Activated T-cell treated with anti-CD3 and anti-CD28 coated beads for 24 hours (primary cell): ENCODE results near the gene MAFB.

Experiments used
- DNase-seq: peaks from one replicate; pipeline ENCODE4 v3.0.0-alpha.2; 2020; ENCODE audit warnings: low read depth

MAFB gene

DNA sequence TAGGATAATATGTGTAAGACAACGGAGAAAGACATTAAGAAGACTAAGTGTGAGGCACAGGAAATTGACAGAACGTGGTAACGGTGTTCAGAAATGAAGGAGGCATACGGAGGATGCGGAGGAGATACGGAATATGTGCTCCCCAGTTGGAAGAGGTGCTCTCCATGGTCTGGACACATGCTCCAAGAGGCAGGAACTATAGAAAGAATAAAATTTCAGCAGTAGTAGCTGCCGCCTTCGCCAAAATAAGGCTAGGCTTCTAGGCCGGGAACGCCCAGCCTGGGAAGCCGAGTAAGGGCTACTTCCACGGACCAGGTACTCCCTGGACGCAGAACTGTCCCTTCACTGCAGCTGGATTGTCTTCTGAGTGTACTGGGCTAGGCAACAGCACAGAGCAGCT lies 7.4 kb downstream of the MAFB start:
- no peak for DNase-seq

DNA sequence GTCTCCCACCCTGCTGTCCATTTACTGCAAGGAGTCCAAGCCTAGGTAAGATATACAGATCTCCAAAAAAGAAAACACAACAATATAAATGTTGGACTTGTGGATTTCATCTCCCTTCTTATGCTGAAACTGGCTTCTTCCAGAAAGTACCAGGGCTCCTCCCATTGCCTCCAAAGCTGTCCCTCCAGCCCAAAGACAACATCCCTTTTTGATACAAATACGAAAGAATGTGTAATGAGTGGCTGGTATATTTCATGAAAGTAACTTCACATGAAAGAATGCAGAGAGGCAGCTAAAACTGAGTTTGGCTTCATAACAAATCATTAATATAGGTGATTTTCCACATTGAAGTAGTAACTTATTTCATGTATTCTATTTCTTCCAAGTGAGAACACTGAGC lies 7.9 kb downstream of the MAFB start:
- DNase-seq: no peak

DNA sequence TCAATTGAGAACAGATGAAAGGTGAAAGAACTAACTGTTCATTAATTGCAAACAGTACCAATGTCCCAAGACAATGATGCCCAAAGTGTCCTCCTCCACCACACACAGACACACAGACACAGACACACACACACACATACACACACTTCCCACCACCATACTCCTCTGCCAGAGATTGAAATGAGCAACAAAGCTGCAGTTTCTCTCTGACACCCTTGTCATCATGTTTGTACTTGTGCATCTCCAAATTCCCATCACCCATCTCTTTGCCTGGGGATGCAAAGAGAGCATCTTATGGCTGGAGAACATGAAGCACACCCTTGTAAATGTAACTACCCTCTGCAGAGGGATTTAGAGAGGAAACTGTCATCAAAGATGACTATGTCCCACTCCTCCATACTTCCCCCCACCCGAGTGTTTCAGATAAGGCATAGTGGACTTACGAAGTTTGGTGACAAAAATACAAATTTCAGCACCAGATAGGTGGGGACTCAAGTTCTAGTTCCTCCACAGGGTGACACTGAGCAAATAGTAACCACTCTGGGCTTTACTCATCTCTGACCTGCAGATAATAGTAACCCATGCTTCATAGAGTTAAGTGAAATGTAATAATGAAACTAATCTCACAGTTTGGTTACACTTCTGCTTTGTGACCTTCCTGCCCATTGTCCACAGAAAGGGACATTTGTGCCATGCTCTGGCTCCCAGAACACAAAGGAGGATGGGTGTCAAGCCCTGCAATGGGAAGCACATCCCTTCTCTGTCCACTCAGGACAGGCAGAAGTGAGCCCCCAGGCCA lies 8.7 kb downstream of the MAFB start:
- no peak for DNase-seq

DNA sequence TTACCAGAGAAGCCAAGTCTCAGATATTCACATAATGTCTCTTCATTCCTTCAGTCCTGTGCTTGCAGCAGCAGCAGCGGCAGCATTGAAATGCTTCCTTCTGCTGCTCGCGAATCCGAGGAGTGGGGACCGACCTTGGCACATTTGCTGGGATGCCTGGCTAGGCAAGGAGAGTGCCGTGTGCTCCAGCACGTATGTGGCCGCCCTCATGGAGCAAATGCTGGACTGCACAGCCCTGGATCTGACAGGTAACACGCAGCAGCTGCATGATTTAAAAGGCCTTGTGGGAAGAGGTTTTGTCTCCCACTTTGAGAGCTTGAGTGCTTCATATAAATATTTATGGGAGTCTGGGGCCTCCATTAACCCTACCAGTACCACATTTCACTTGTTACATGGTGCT lies 9.9 kb downstream of the MAFB start:
- no peak for DNase-seq

DNA sequence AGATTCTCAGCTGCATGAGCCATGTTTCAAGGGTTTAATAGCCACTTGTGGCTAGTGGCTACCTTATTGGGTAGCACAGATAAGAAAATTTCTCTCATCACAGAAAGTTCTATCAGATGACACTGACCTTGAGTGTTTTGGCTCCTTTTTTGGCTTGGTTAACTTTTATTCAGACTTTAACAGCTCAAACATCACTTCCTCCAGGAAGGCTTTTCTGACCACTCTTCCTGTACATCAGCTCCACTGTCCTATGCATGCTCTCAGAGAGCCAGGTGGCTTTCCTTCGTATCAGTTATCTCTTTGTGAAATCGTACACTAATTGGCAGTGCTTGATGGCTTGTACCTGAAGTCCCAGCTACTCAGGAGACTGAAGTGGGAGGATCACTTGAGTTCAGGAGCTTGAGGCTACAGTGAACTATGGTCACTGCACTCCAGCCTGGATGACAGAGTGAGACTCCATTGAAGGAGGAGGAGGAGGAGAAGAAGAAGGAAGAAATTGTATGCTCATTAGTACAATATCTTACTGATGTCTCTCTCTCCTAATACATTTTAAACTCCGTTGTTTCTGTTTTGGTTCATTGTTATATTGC lies 10.7 kb downstream of the MAFB start:
- DNase-seq: no peak

DNA sequence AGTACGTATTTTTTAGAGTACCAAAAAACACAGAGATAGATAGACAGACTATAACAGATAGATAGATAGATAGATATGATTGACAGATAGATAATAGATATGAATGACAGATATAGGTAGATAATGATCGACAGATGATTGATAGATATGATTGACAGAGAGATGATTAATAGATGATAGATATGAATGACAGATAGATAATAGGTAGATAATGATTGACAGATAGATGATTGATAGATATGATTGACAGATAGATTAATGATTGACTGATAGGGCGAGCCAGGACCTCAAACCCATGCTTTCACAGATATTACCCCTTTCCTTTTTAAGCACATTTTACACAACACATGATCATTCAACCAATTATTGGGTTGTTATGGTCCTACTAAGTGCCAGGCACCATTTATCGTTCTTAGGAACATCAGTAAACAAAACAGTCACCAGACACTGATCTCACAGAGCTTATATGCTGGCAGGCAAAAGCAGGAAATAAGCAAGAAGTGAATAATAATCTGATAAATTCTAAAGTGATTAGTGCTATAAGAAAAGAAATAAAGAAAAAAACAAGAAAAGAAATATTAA lies 11.6 kb downstream of the MAFB start:
- no peak for DNase-seq

DNA sequence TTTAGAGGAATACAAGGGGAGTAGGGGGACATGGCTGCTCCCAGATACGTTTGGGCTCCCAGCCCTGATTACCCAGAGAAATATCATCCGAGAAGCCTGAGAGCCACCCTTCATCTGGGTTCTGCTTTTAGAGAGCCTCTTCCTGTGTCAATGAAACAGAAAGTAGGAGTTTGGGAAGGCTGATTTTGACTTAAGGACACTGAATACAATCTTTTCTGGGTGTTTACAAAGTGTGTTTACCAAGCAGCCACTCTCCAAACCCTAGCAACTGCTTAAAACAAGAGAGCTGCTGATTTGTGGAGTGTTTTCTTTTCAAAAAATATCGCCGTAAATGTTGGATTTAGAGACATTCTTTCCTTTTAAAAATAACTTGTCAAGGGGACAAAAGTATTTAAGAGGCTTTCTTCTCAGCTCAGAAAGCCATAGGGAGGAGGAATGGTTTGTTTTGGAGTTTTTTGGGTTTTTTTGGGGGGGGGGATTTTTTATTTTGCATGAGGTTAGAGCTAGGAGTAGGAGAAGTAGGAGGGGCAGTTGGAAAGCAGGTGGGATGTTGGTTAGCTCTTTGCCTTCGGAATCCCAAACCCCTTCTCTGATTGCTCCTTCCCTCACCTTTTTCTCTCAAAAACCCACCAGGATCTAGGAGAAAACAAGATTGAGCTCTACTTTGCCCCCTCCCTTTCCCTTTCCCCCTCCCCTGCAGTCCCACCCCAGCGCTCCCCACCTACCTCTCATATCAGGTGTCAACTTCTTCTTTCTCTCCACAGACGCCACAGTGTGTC lies 12.4 kb downstream of the MAFB start:
- DNase-seq: no peak

DNA sequence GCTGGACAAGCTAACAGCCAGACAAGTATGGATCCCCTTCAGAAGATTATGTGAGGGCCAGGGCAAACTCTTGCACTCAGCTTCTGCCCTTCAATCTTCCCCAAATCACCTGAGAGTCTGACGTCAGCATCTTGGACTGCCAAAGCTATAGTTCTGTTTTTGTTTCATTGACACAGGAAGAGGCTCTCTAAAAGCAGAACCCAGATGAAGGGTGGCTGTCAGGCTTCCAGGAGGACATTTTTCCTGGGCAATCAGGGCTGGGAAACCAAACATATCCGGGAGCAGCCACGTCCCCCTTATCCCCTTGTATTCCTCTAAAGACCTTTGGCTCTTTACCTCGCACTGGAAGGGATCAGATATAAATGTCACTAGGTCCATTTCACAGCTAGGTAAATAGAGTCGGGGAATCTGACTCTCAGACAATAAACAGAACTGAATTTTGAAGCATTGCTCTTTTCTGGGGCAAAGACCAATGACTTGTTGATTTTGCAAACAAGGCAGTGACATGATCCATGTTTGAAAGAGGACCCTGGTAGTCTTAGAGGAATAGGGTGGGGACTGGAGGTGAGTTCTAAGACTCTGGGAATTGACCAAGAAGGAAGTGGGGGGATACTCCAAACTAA lies 13.3 kb downstream of the MAFB start:
- DNase-seq: no peak

DNA sequence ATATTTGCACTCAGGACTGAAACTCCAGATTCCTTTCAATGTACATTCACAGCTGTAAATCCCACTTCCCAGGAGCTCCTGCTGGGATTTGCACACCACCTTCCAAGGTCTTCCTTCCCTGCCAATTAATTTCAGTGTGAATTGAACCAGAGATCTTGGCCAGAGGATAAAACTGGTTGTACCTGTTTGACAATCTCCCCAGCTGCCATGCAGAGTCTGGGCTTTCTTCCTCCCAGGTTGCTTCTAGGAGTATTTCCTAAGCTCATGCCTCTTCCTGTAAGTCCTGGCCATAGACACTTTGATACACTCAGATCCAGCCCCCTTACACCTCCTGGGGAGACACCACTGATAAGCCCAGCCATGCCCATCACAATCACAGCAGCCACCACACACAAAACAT lies 15.6 kb downstream of the MAFB start:
- no peak for DNase-seq

DNA sequence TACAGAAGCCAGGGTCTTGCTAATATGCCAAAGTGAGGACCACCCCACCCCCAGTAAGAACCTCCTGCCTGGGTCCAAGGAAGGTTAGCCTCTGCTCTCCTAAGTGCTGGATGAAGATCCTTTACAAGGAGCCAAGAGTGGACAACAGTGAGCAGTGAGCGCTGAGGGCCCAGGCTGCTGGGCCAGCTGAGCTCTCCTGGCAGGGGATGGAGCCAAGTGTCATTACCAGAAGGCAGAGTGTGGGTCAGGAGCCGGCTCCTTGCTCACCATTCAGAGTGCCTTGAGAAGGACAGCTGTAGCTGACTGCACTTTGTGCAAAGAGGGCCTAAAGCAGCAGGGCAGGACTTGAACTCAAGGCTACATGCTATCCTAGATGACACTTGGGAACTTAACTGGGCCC lies 16.9 kb downstream of the MAFB start:
- no peak for DNase-seq

DNA sequence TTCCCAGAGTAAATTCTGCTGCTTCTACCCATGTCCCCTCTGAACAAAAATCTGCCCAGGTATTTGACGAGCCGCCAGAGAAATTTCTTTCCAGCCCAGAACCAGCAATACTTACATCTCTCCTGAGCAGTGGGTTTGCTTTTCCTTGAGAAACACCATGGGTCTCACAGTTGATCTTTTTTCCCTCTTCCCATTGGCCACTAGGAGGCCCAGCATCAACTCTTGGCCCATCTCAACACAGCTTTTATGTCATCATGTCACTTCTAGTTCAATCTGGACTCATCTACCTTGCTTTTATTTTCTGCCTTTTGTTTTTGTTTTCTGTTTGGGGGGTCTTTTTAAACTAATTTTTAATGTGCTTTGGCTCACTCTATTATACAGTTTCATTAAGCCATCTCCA lies 18.8 kb downstream of the MAFB start:
- DNase-seq: no peak

DNA sequence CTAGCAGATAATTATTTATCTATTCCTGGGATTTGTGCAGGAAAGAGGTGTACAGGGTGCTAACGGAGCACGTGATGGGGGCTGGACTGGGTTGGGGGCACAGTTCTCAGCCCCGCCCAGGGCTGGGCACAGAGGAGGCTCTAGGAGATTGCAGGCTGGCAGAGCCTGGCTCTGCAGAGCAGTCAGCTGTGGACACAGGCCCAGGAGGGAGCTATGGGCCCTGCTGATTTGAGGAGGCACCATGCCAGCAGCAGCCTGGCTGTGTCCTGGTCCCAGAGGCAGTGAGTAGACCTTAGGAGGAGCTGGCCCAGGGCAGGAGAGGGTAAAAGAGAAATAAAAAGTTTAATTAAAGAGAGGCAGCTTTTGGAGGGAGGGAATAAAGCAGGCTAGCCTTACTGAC lies 19.3 kb downstream of the MAFB start:
- no peak for DNase-seq

DNA sequence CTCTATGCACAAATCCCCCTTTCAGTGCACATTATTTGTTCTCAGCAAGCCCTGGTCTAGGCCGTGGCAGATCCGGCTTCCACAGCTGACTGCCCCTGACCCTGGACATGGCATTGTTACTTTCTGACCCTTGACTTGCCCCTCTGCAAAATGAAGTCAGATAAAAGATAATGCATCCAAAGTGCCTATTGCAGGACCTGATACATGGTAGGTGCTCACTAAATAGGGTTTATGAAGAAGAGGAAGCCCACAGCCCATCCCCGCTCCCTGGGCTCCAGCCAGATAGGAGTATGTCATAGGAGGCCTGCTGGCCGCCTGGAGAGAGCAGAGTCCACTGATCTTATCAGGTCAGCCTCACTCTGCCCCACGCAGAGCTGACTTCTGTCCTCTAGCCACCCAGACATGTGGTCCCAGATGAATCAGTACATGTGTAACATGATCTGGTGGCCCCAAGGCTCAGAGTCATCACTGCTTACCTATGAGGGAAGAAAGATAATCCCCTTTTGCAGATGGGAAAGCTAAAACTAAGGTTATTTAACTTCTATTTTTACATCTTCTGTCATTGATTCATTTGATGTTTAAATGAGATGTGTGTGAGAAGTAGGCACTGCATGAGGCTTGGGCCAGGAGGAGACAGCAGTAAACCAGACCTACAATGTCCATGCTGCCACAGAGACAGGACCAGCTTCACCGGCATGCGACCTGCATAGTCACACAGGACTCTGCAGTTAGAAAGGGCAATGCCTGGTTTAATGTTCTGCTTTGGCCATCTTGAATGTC lies 20.4 kb downstream of the MAFB start:
- no peak for DNase-seq

DNA sequence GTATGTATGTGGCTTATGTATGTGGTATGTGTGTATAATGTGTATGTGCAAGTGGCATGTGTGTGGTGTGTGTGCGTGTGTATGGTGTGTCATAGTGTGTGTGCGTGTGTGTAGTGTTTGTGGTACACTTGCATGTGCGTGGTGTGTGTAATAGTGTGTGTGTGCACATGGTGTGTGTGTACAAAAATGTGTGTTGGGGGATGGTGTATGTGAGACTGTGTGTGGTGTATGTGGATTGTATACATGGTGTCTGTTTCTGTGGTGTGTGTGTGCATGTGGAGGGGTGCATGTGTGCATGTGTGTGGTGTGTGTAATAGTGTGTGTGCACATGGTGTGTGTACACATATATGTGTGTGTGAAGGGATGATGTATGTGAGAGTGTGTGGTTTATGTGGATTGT lies 21.5 kb downstream of the MAFB start:
- DNase-seq: no peak

DNA sequence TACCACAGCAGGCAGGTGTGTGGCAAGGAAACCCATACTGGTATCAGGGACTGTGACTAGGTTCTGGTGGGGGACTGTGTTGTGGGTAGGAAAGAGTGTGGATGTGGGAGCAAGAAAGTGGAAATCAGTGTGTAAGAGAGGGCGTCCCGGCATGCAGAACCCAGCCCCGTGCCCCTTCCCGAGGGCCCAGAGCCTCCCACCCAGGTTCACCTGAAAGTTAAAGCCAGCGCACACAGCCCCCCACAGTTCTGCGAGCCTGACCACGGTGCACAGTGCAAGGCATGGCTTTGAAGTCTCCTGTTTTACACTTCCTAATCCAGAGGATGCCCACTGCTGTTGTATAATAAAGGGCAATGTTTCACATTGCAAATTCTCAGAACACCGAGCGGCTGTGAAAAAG lies 22.7 kb downstream of the MAFB start:
- no peak for DNase-seq

DNA sequence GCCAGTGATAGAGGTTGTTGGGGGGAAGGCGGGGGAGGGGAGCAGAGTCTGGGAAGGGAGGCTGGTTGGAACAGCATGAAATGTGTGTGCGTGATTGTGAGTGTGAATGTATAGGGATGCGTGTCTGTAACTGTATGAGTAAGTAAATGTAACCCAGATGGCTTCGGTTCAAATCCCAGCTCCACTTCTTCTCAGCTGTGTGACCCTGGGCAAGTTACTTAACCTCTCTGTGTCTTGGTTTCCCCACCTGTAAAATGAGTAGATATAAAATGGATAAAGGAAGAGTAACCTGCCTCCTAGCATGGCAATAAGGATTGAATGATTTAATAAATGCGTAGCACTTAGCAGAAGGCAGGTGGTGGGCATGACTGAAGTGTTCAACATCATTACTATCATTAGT lies 24.1 kb downstream of the MAFB start:
- DNase-seq: no peak

DNA sequence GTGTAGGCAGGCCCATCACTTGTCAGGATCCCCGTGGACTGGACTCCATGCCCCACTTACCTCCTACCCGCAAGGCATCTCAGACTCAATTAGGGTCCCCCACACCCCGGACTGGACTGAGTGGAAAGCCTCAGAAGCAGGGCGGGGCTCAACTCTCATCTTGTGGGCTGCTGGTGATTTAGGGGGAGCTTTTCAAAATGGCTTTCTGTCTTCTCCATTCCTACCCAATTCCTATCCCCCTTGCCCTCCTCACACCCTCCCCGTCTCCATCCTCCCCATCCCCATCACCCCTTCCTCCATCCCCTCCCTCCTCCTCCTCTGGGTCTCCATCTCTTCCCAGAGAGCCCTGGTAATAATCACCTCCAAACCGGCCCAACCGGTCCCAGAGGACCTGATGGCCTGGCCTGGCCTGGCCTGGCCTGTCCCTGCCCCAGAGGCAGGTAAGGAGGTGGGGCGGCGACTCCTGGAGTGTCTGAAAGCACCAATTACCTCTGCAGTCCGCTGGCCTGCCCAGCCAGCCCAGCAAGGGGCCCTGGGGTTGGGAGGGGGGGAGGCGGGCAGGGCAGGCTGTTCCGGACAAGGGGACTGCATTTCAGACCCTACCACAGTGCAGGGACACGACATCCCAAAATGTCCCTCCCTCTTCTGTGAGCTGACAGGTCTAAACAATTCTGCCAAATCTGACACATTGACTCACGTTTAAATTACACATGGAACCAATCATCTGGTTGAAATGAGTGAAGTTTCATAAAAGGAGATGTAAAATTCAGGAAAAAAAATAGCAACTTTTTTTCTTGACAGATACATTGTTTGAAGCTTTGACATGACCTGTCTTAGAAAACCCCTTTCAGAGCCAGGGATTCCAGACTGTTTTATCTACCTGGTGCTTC lies 24.8 kb downstream of the MAFB start:
- no peak for DNase-seq

DNA sequence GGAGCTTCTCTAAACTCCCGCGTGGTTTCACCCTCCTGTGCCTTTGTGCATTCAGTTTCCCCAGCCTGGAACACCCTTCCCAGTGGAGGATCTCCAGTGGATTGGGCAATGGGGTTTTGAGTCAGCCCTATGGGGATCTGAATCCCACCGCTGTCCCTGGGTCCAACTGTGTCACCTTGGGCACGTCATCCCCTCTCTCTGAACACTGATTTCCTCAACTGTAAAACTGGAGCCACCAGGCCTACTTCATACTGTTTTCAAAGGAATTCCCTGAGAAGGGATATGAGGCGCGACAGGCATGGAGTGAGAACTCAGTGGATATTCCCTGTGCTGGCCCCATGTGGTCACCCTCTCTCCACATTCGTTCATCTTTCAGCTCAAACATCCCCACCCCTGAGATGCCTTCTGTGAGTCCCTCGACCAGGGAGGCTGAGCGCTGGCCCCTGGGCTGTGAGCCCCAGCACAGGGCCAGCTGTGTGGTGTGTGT lies 25.7 kb downstream of the MAFB start:
- DNase-seq: no peak

DNA sequence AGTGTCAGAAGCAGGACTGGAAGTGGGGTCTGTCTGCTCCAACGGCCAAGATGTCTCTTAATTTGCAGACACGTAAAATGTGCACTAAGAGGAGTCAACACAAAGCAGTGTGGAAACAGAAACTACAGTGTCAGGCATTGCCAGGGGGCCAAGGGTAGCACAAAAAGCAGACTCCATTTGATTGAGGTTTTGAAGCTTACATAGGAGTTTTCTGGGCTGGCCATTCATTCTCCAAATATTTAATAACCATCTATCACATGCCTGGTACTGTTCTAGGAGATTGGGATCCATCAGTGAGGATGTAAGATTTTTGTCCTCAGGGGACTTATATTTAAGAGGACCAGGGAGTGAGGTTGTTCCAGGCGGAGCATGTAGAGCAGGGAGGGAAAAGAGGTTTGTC lies 29.5 kb downstream of the MAFB start:
- no peak for DNase-seq

DNA sequence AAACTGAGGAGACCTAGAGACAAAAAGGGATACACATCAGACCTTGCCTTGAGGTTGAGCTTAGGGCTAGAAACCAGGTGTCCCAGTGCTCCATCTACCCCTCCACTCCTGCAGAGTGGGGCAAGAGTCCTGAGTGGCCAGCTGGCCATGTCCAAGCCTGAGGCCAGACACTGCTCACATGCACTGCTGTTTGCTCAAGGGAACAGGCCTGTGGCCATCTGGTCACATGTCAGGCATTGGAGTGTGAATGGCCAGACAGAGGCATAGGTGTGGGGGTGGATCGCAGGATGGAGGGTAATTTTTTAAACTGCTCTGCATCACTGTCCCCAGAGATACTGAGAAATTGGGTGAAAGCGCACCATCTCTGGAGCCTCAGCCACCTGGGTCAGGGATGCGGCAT lies 30.5 kb downstream of the MAFB start:
- DNase-seq: no peak

DNA sequence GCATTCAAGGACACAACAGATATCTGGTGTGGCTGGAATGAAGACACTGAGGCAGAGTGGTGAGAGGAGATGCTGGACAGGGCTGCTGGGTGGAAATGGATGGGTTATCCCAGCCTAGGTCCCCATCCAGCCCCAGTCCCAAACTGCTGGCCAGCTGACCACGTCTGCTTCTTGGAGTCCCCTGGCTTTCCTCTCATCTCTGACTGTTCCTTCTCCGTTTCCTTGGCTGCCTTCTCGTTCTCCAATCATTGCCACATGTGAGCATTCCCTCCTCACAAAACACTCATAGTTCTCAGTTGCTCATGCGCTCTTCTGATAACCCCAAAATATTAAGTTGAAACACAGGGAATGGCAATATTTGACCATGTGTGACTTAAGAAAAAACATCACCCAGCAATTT lies 31.5 kb downstream of the MAFB start:
- DNase-seq: no peak
